Measurements from ENCODE around the gene TCL1A.

DNA sequence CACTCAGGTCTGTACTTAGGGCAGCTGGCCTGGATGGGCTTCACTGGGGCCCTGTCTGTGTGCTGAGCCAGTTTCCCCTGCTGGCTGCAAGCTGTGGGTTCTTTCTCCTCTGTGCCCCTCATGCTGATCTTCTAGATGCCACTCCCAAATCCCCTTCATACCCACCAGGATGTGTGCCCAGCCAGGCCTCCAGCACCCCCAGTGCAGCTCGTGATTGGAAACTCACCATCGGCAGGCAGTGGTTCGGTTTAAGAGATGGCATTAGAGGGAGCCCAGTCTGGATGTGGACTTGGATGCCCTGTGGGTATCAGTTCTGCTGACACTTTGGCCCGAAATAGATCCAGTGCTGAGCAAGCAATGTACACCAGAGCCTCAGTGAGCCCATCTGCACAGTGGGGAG, 21.8 kb downstream of the TCL1A start:
- TF ChIP-seq, protein P1, sequence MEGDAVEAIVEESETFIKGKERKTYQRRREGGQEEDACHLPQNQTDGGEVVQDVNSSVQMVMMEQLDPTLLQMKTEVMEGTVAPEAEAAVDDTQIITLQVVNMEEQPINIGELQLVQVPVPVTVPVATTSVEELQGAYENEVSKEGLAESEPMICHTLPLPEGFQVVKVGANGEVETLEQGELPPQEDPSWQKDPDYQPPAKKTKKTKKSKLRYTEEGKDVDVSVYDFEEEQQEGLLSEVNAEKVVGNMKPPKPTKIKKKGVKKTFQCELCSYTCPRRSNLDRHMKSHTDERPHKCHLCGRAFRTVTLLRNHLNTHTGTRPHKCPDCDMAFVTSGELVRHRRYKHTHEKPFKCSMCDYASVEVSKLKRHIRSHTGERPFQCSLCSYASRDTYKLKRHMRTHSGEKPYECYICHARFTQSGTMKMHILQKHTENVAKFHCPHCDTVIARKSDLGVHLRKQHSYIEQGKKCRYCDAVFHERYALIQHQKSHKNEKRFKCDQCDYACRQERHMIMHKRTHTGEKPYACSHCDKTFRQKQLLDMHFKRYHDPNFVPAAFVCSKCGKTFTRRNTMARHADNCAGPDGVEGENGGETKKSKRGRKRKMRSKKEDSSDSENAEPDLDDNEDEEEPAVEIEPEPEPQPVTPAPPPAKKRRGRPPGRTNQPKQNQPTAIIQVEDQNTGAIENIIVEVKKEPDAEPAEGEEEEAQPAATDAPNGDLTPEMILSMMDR (IDR thresholded peaks at IDR 0.05; ENCODE audit: low read depth, low read length, missing input control) = no peak
- TF ChIP-seq, protein P2, sequence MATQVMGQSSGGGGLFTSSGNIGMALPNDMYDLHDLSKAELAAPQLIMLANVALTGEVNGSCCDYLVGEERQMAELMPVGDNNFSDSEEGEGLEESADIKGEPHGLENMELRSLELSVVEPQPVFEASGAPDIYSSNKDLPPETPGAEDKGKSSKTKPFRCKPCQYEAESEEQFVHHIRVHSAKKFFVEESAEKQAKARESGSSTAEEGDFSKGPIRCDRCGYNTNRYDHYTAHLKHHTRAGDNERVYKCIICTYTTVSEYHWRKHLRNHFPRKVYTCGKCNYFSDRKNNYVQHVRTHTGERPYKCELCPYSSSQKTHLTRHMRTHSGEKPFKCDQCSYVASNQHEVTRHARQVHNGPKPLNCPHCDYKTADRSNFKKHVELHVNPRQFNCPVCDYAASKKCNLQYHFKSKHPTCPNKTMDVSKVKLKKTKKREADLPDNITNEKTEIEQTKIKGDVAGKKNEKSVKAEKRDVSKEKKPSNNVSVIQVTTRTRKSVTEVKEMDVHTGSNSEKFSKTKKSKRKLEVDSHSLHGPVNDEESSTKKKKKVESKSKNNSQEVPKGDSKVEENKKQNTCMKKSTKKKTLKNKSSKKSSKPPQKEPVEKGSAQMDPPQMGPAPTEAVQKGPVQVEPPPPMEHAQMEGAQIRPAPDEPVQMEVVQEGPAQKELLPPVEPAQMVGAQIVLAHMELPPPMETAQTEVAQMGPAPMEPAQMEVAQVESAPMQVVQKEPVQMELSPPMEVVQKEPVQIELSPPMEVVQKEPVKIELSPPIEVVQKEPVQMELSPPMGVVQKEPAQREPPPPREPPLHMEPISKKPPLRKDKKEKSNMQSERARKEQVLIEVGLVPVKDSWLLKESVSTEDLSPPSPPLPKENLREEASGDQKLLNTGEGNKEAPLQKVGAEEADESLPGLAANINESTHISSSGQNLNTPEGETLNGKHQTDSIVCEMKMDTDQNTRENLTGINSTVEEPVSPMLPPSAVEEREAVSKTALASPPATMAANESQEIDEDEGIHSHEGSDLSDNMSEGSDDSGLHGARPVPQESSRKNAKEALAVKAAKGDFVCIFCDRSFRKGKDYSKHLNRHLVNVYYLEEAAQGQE (IDR thresholded peaks at IDR 0.05) = no peak

All from liver (tissue), 2 donors.